ENCODE measurements around the gene ME2.
"Not testable (repeated sequence)": the region's sequence is repeated elsewhere in the genome, so short reads cannot be mapped to it uniquely, and the experiment has no call there.

The ME2 gene

GRCh38 chr18:50992351-50992762 lies 113.4 kb downstream of the ME2 start:
- no peak for TF ChIP-seq CTCF (IDR thresholded peaks at IDR 0.05; ENCODE audit: low read depth, low read length, missing control alignments)
- no peak for DNase-seq (ENCODE audit: low read depth)
- in situ Hi-C loops (cut with HindIII; ENCODE audit: low sequenced_read_pairs): no loop called here
- no peak overlapping the region for H3K4me3 ChIP-seq (ENCODE audit: low read depth, low read length)

- TF ChIP-seq CTCF (IDR thresholded peaks at IDR 0.05; ENCODE audit: low read depth, low read length, missing control alignments): no peak
- no peak for DNase-seq (ENCODE audit: low read depth)
- in situ Hi-C loops (cut with HindIII; ENCODE audit: low sequenced_read_pairs): no loop called here
- no peak overlapping the region for H3K4me3 ChIP-seq (ENCODE audit: low read depth, low read length)
These were observed 115.1 kb downstream of the ME2 start for GRCh38 chr18:50994031-50994430.

- in situ Hi-C loops (cut with HindIII; ENCODE audit: low sequenced_read_pairs); H3K4me3 ChIP-seq (ENCODE audit: low read depth, low read length); DNase-seq (ENCODE audit: low read depth): not testable (repeated sequence)
These were observed 124.3 kb downstream of the ME2 start for GRCh38 chr18:51003174-51003573.
